Cardiac muscle cell (in vitro differentiated cells and primary cell): ENCODE data around the gene WDR82. TPM values are rescaled to one million over a fixed set of nuclear protein-coding genes. Genes with fewer than 3 reads are reported as not detected.

ENCODE experiments used
- DNase-seq, 2 donors: peaks; one replicate each; pipeline versions ENCODE4 v3.0.0 to v3.0.0-alpha.2; 2010 to 2017; ENCODE audit warnings: low read depth in 1 of 2, low spot score in 1 of 2
- H3K27ac ChIP-seq: fragments of 200-600 bp; sonication (generic); 2 replicates; pipeline ENCODE4 v1.5.1; 2016
- H3K27me3 ChIP-seq: fragments of 200-600 bp; sonication (generic); 2 replicates; pipeline ENCODE4 v1.6.0; 2016; ENCODE audit warnings: control low read depth
- H3K36me3 ChIP-seq: fragments of 200-600 bp; sonication (generic); 2 replicates; pipeline ENCODE4 v1.5.1; 2016; ENCODE audit warnings: control low read depth
- H3K4me1 ChIP-seq: fragments of 200-600 bp; sonication (generic); 2 replicates; pipeline ENCODE4 v1.8.1; 2017; ENCODE audit warnings: low read depth, mild to moderate bottlenecking, mixed run types
- H3K4me3 ChIP-seq: fragments of 200-600 bp; sonication (generic); 2 replicates; pipeline ENCODE4 v1.5.1; 2016; ENCODE audit warnings: mild to moderate bottlenecking
- H3K9me3 ChIP-seq: fragments of 200-600 bp; sonication (generic); 2 replicates; pipeline ENCODE4 v1.5.1; 2017; ENCODE audit warnings: low read depth, mild to moderate bottlenecking, control low read depth
- CTCF ChIP-seq: IDR thresholded peaks from 2 replicates; pipeline ENCODE4 v1.5.1; 2012; ENCODE audit warnings: low read depth, mild to moderate bottlenecking, low read length
- polyA plus RNA-seq: library from polyadenylated mRNA; unstranded; fragments of >200 nt; fragmentation: Nextera tagmentation; extraction: Ambion mirVana; gene quantifications from 2 replicates; pipeline ENCODE4 v1.2.1, GENCODE V29; 2016
- total RNA-seq: library from RNA; depleted of rRNA; stranded (reverse); fragments of >200 nt; gene quantifications from 2 replicates; pipeline ENCODE4 v1.2.3, GENCODE V29; 2016

WDR82 gene
- total and polyA plus RNA-seq, 2 experiments from 2014 or later, result 30.7 to 35.4 TPM

- Histone ChIP-seq H3K27ac (no peak overlapping the region), H3K9me3 (no peaks in the 10 kb centered on the region), H3K4me3 (no peak overlapping the region), H3K36me3 (no peaks in the 10 kb centered on the region), H3K27me3 (no peaks in the 10 kb centered on the region), H3K4me1 (no peaks in the 10 kb centered on the region)
- no peak for DNase-seq
- TF ChIP-seq CTCF, result no peak
These were observed 34.8 kb upstream of the WDR82 start for GRCh38 chr3:52313188-52313773.

GRCh38 chr3:52311576-52312119, 33.2 kb upstream of the WDR82 start:
- H3K9me3 ChIP-seq, result no peaks in the 10 kb centered on the region
- H3K4me1 ChIP-seq, result no peaks in the 10 kb centered on the region
- no peak for DNase-seq
- no peak for TF ChIP-seq CTCF
- no peaks in the 10 kb centered on the region for H3K36me3 ChIP-seq
- H3K27ac ChIP-seq, result no peak overlapping the region
- no peaks in the 10 kb centered on the region for H3K27me3 ChIP-seq
- no peak overlapping the region for H3K4me3 ChIP-seq

- TF ChIP-seq CTCF, result no peak
- Histone ChIP-seq H3K4me3 (no peak overlapping the region), H3K9me3 (no peaks in the 10 kb centered on the region)
These were observed 32.6 kb upstream of the WDR82 start for GRCh38 chr3:52310861-52311575.

GRCh38 chr3:52308308-52308707, 29.9 kb upstream of the WDR82 start:
- Histone ChIP-seq H3K36me3 (no peaks in the 10 kb centered on the region), H3K4me1 (no peaks in the 10 kb centered on the region), H3K9me3 (no peaks in the 10 kb centered on the region), H3K27me3 (no peaks in the 10 kb centered on the region), H3K27ac (no peak overlapping the region), H3K4me3 (no peak overlapping the region)
- no peak for DNase-seq
- no peak for TF ChIP-seq CTCF

More at GRCh38 chr3:52310861-52311575, 32.6 kb upstream of the WDR82 start:
- Histone ChIP-seq H3K27me3 (no peaks in the 10 kb centered on the region), H3K27ac (no peak overlapping the region), H3K36me3 (no peaks in the 10 kb centered on the region), H3K4me1 (no peaks in the 10 kb centered on the region)
- DNase-seq, result no peak

- no peaks in the 10 kb centered on the region for H3K4me1 ChIP-seq
- H3K4me3 ChIP-seq, result no peak overlapping the region
- TF ChIP-seq CTCF, result no peak
- H3K9me3 ChIP-seq, result no peaks in the 10 kb centered on the region
- H3K27me3 ChIP-seq, result no peaks in the 10 kb centered on the region
- H3K36me3 ChIP-seq, result no peaks in the 10 kb centered on the region
- DNase-seq, result no peak
- H3K27ac ChIP-seq, result no peak overlapping the region
These were observed 28.5 kb upstream of the WDR82 start for GRCh38 chr3:52306978-52307377.
